Epithelial cell of esophagus (primary cell): Measurements from ENCODE around the gene CHAC1.
"Not testable (repeated sequence)": the region's sequence is repeated elsewhere in the genome, so short reads cannot be mapped to it uniquely, and the experiment has no call there.

Source experiments
- DNase-seq: peaks from one replicate; pipeline ENCODE4 v3.0.0; 2010; ENCODE audit warnings: low read depth
- H3K4me3 ChIP-seq: 2 replicates; pipeline ENCODE4 v1.5.1; 2011; ENCODE audit warnings: mild to moderate bottlenecking, low read length, control low read depth
- TF ChIP-seq, protein P1 (sequence below): IDR thresholded peaks from 2 replicates; pipeline ENCODE4 v1.5.1; 2011; ENCODE audit warnings: low read depth, mild to moderate bottlenecking, low read length, control low read depth, inconsistent platforms; ENCODE audit not compliant: insufficient read depth; ENCODE audit errors: missing control alignments

The CHAC1 gene

DNA sequence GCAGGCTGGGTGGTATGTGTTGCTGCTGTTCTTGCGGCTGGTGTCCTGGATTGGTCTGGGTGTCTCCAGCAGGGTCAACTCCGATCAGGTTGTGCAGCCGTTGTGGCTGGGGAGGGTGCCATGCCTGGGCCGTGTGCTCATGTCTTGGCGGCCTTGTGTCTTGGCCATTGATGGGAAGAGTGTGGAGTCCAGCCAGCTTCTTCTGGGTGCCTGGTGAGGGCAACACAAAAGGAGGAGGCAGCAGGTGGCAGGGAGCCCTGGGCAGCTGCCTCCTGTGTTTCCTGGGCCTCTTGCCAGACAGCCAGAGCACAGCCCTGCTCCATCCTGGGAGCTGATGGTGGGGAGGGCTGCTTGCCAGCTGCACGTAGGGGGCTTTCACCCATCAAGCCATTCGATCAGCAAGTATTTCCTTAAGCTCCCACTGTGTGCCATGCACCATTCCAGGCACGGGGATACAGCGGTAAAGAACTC lies 4.3 kb downstream of the CHAC1 start:
- TF ChIP-seq, protein P1, sequence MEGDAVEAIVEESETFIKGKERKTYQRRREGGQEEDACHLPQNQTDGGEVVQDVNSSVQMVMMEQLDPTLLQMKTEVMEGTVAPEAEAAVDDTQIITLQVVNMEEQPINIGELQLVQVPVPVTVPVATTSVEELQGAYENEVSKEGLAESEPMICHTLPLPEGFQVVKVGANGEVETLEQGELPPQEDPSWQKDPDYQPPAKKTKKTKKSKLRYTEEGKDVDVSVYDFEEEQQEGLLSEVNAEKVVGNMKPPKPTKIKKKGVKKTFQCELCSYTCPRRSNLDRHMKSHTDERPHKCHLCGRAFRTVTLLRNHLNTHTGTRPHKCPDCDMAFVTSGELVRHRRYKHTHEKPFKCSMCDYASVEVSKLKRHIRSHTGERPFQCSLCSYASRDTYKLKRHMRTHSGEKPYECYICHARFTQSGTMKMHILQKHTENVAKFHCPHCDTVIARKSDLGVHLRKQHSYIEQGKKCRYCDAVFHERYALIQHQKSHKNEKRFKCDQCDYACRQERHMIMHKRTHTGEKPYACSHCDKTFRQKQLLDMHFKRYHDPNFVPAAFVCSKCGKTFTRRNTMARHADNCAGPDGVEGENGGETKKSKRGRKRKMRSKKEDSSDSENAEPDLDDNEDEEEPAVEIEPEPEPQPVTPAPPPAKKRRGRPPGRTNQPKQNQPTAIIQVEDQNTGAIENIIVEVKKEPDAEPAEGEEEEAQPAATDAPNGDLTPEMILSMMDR, result no peak
- DNase-seq, result no peak
- no peak overlapping the region for H3K4me3 ChIP-seq

DNA sequence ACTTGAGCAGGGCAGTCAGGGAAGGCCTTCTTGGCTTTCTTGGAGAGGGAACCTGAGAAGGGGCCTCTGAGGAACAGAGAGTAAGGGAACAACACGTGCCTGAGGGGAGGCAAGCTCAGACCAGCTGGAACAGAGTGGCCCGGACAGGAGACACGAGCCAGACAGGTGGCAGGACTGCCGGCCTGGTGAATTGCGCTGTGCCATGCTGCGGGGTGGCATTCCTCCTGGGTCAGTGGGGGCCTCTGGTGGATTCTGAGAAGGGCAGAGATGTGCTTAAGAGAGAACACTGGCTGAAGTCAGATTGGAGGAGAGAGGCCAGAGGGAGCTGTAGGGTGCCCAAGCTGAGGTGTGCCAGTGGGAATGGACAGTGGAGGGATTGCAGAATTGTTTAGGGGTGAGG lies 4.9 kb downstream of the CHAC1 start:
- TF ChIP-seq, protein P1, result no peak
- peak; percentile 34 for DNase-seq
- no peak overlapping the region for H3K4me3 ChIP-seq

DNA sequence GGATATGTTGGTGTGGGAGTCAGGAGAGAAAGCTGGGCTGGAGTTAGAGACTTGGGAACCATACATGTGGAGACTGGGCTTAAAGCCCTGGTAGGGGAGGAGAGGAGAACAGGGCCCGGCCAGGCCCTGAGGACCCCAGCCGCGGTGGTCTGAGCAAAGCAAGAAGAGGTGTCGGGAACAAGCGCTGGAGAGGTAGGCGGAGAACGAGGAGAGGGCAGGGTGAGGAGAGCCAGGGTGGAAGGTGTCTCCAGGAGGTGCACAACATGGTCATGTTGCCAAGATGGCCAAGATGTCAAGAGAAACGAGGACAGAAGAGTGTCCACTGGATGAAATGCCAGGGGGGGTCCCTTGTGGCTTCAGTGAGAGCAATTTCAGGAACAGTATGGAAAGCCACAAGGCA lies 5.5 kb downstream of the CHAC1 start:
- TF ChIP-seq, protein P1, result no peak
- H3K4me3 ChIP-seq, result no peak overlapping the region
- DNase-seq, result no peak

DNA sequence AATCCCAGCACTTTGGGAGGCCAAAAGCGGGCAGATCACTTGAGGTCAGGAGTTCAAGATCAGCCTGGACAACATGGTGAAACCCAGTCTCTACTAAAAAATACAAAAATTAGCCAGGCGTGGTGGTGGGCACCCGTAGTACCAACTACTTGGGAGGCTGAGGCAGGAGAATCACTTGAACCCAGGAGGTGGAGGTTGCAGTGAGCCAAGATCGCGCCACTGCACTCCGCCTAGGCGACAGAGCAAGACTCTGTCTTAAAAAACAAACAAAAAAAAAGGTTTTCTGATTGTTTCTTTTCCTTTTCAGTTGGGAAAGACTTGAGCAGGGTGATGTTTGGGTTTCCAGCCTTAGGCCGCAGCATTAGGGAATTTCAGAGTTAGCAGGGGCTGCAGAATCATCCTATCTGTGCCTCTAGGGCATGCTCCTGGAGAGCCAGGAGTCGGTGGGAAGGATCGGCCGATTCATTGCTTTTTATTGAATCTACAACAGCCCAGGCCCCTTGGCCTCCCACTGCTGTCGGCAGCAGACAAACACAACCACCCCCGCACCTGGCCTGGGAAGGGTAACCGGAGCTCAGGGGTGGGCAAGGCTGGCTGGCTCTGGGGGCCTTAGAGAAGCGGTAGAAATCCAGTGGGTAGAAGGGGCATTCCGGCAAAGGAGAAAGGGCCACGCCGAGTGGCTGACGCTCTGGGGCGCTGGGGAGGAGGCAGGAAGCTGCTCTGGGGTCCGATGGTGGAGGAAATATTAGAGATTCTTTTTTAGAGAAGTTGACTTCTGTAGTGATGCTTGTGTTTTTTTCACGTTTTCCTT lies 6.3 kb downstream of the CHAC1 start:
- no peak for DNase-seq
- TF ChIP-seq, protein P1, result no peak
- H3K4me3 ChIP-seq, result no peak overlapping the region

DNA sequence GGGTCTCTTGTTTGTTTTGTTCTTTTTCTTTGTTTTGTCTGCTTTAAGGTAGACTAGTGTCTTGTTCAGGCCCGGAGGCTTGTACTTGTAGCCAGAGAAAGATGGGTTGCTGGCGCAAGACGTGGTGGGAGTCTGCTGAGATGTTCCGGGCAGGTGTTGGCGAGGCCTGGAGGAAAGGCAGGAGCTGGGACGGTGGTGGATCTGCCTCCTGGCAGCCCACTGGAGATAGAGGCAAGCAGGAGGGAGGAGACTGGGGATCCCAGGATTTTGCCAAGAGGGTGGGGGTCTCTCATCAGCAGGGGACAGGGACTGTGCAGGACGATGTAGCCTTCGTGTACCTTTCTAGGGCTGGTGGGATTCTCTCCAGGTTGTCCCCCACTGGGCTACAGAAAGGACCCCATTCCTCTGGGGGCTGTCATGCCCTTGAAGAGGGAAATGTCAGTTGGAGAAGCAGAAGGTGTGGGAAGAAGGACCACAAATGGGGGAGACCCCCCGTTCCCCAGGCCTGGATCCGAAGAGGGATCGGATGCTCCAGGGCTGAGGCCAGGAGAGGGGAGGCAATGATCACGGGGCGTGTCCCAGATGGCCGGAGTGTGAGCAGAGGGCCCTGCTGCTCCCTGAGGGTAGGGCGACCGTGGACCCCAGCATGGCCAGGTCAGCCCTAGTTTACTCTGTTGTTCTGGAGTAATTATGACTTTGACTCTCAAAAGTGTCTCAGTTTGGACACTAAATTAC lies 7.0 kb downstream of the CHAC1 start:
- TF ChIP-seq, protein P1, result no peak
- DNase-seq, result no peak
- no peak overlapping the region for H3K4me3 ChIP-seq

DNA sequence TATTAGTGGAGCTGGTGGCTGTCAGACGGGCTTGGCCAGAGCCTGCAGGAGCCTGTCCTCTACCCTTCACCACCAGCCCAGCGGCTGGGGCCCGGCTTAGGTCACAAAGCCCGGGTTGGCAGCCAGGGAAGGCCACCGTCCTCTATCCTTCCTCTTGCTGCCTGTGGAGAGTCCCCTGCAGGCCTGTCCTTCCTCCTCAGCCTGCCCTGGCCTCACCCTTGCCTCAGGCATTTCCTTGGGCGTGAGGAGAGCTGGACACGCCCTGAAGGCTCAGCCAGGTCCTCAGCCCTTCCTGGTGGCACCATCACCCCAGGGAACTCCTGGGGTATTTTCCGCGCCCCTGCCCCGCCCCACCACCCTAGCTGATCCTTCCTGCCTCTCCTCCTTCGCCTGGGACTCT lies 7.7 kb downstream of the CHAC1 start:
- TF ChIP-seq, protein P1, result no peak
- DNase-seq, result no peak
- no peak overlapping the region for H3K4me3 ChIP-seq

DNA sequence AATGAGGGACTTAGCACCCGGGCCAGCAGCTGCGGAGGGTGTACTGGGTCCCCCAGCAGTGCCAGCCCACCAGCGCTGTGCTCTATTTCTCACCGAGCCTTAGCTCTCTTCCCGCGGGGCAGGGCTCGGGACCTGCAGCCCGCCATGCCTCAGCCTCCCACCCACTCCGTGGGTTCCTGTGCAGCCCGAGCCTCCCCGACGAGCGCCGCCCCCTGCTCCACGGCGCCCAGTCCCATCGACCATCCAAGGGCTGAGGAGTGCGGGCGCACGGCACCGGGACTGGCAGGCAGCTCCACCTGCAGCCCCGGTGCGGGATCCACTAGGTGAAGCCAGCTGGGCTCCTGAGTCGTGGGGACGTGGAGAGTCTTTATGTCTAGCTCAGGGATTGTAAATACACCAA lies 8.5 kb downstream of the CHAC1 start:
- not testable (repeated sequence) for DNase-seq, H3K4me3 ChIP-seq

DNA sequence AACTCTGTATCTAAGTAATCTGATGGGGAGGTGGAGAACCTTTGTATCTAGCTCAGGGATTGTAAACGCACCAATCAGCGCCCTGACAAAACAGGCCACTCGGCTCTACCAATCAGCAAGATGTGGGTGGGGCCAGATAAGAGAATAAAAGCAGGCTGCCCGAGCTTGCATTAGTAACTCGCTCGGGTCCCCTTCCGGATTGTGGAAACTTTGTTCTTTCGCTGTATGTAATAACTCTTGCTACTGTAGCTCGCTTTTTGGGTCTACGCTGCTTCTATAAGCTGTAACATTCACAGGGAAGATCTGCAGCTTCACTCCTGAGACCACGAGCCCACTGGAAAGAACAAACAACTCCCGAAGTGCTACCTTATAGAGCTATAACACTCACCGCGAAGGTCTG lies 9.0 kb downstream of the CHAC1 start:
- H3K4me3 ChIP-seq, DNase-seq: not testable (repeated sequence)
